ENCODE data around the gene IL5.
A peak's percentile ranks its signal among the peaks of the same experiment; 100 is the strongest.
"Not testable (repeated sequence)": the region's sequence is repeated elsewhere in the genome, so short reads cannot be mapped to it uniquely, and the experiment has no call there.

IL5 gene

DNA sequence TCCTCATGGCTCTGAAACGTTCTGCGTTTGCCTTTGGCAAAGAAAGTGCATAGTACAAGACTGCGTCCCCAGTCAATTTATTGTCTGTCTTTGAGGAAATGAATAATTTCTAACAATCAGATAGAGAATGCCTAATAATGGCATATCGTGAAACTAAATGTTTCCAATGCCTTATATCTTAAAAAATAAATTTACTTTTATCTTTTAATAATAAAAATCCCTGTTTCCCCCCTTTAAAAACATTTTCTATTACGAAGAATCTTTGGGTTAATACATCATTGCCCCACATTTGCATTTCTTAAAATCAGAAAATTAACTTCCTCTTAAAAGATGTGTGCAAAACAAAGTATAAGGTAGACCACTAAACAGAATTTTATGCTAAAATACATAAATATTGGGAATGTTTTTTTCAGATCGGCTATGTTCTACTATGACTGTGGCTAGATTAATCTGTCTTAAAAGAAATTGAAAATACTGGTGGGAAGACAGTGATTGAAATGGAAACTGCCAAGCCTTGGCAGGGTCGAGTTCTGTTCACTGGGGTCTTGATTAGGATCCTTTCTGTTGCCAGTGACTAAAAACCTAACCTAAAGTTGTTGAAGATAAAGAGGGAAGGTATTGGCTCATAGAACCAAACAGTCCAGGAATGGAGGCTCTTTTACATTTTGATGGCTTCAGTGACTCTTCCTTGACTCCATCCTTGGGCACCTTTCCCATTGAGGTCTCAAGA is at the start of gene IL5:
TSS of gene IL5 (minus strand) at position 51 of the 730 bp plus-strand sequence. CDS start at position 7, 44 bp downstream.
- DNase-seq, result no peak

DNA sequence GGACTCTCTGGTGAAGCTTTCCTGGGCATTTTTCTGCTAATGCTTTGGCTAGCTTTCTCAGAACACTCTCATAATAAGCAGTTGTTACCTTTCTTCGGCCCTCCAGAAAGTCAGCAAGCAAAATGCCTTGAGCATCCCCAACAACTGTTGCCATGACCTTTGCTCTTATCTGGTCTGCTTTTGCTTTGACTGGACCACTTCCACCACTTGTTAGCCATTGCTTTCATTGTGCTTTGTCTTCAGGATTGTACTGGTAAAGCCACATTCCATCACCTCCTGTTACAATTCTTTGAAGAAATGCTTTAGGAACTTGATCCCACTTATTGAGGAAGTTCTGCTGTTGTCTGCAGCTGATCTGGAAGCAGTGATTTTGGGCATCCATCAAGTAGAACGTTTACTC is 49.2 kb upstream of the IL5 start:
- no peak for DNase-seq

- no peak for DNase-seq
Measured at GRCh38 chr5:132591145-132591544, 47.8 kb upstream of the IL5 start.

DNA sequence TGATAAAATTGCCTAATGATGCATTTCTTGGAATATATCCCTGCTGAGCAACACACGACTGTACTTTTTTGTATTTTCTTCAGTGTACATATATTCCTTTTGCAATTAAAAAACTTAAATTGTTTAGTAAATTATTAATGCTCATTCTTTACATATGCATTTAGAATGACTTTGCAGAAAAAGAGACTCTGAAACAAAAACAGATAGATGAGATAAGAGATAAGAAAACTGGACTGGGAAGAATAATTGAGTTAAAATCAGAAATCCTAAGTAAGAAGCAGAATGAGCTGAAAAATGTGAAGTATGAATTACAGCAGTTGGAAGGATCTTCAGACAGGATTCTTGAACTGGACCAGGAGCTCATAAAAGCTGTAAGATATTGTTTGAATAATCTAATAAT is 46.1 kb upstream of the IL5 start:
- DNase-seq, result no peak

DNA sequence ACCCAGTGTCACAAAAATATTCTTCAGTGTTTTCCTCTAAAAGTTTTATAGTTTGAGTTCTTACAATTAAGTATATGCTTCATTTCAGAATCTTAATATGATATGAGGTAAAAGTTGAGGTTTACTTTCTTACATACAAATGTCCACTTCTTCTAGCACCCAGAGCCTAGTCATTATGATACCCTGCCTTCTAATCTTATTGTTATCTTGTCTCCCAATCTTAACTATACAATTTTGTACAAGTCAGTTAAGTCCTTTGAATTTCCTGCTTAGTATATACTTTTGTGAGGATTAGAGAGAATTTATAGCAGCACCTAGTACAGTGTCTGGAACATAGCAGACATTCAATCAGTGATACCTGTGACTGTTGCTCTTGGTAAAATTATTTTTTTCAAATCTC is 42.7 kb upstream of the IL5 start:
- DNase-seq, result no peak

GRCh38 chr5:132584560-132584959 is 41.2 kb upstream of the IL5 start:
- not testable (repeated sequence) for DNase-seq

- no peak for DNase-seq
Measured at GRCh38 chr5:132576123-132576522, 32.8 kb upstream of the IL5 start.

DNA sequence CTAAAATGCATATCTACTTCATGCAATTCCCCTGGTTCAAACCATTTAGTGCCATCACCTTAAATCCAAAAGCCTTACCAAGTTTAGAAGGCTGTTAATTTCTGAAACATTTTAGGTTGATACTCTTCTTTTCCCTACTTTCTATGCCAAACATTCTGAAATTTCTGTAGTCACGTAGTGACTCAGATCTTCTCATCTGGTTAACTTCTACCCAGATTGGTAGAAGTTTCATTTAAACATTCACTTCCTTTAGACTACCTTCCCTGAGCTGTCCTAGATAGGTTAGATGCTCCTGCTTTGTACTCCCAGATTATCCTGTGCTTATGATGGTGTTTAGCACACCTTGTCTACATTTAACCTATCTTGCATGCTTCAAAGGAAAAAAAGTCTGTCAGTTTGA is 23.3 kb upstream of the IL5 start:
- no peak for DNase-seq

- not testable (repeated sequence) for DNase-seq
Measured at GRCh38 chr5:132564555-132564954, 21.2 kb upstream of the IL5 start.

GRCh38 chr5:132561601-132562000 is 18.3 kb upstream of the IL5 start:
- DNase-seq, result no peak

- DNase-seq, result no peak
Measured at GRCh38 chr5:132559383-132560060, 16.2 kb upstream of the IL5 start.

DNA sequence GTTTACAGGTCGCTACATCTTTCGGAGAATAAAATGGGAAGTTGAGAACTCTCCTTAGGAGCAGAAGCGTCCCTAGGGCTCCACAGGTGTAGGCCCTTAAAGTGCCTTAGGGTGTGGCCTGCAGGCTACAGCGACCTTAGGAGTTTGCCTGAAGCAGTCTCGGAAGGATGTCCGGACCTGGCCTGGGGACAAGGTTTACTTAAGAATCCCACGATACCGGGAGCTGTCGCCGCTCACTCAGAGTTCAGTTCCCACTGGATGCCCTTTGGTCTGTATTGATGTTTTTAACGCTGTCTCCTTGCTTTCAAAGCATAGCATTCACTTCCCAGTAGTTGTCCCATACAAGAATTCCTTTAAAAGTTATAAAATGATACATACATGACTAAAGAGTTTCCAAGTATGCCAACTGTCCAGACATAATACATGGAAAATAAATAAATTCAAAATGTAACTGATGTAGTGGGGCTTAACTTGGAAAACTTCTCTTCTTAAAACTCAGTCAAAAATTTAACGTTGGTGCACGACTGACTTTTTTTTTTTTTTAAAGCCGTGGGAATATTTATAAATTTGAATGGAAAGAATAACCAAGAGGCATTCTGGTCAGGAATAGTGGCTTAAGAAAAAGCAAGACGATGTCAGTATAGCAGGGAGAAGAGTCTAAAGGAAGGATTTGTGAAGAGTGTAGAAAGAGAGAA is 14.3 kb upstream of the IL5 start:
- DNase-seq, result peak; percentile 12

DNA sequence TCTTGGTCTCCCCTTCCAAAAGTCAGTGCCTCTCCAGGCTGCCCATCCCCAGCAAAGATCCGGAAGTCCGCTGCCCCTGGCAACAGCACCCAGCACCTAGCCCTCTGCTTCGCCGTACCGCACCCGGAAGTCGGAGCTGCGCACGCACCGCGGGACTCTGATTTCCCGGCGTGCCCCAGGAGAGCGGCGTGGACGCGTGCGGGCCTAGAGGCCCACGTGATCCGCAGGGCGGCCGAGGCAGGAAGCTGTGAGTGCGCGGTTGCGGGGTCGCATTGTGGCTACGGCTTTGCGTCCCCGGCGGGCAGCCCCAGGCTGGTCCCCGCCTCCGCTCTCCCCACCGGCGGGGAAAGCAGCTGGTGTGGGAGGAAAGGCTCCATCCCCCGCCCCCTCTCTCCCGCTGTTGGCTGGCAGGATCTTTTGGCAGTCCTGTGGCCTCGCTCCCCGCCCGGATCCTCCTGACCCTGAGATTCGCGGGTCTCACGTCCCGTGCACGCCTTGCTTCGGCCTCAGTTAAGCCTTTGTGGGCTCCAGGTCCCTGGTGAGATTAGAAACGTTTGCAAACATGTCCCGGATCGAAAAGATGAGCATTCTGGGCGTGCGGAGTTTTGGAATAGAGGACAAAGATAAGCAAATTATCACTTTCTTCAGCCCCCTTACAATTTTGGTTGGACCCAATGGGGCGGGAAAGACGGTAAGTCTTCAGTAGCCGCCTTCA is 13.6 kb upstream of the IL5 start, which contains the start of gene RAD50:
TSS of gene RAD50 (plus strand) at position 215 of the 715 bp plus-strand sequence. CDS start at position 563, 348 bp downstream.
- DNase-seq, result peak; percentile 86

DNA sequence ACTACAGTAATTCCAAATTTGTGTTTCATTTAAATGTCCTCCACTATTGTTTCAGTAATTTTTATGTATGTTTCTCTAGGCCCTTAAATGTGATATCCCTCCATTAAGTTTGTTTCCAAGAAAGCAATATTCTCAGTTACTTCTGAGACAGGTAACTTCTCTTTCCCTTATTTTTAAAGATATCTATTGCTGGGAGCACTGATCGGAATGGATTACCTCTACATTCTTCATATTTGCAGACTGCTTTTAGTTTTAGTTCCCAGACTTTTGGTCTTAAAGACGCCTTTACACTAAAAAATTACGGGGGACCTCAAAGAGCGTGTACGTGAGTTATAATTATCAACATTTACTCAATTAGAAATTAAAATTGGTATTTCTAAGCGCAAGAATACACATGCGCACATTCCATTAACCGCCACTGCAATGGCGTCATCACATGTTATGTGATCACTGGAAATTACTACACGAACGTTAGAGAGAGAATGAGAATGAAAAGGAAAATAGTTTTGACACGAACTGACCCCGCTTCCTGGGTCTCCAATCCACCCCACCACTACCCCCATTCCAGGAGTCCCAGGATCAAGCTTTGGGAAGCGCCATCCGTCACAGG is 12.9 kb upstream of the IL5 start:
- DNase-seq, result no peak

DNA sequence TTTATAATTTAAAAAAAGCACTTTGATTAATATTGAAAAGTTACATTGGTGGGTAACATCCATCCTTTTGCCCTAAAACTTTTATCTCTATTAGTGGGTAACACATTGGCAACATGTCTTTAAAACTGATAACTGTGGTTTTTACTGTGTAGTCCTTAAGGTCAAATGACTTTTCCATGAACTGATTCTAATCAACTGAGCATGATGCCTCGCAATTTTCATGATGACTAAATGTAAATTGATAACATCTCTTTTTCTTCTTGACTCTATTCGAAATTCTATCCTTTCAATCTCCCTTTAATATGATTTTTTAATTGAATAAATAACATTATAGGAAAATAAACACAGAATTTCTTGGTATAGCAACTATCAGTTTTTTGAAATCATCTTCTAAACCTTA is 6.3 kb upstream of the IL5 start:
- no peak for DNase-seq

GRCh38 chr5:132548834-132549233 is 5.5 kb upstream of the IL5 start:
- DNase-seq, result not testable (repeated sequence)

DNA sequence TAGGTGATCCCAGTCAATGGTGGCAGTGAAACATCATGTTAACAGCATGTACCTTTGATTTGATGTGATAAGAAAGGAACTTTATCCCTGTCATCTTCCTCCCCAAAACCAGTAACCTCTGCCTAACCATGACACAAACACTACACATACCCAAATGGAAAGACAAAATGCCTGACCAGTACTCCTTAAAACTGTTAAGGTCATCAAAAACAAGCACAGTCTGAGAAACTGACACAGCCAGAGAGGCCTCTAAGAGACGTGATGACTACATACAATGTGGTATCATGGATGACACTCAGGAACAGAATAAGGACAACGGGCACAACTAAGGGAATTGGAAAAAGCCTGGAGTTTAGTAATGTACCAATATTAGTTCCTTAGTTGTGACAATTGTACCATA is 3.9 kb upstream of the IL5 start:
- DNase-seq, result no peak

DNA sequence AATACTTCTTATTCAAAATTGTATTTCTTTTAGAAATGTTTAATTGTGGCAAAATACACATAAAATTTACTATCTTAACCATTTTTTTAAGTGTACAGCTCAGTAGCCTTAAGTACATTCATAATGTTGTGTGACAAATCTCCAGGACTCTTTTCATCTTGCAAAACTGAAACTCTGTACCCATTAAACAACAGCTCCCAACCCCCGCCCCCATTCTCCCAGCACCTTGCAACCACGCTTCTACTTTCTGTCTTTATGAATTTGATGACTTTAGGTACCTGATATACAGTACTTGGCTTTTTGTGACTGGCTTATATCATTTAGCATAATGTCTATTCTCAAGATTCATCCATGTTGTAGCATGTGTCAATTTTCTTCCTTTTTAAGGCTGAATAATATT is 2.8 kb upstream of the IL5 start:
- DNase-seq, result no peak

DNA sequence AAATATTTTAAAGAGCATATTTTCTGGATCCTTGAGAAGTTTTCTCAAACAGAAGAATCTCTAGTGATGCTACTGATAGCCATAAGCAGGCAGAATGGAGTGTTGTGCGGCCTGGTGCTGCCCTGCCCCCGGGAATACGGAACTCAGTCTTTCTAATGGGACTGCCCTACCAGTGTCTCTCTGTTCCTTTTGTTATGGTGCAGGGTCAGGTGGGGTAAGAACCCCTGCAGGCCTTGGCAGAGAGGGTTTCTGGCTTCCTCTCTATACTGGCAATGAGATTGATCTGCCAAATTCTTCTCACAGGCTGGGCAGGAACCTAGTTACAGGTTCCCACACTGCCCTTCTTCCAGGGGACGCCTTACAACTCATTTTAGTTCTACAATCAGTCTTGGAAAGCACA is 2.6 kb downstream of the IL5 start:
- DNase-seq, result no peak

DNA sequence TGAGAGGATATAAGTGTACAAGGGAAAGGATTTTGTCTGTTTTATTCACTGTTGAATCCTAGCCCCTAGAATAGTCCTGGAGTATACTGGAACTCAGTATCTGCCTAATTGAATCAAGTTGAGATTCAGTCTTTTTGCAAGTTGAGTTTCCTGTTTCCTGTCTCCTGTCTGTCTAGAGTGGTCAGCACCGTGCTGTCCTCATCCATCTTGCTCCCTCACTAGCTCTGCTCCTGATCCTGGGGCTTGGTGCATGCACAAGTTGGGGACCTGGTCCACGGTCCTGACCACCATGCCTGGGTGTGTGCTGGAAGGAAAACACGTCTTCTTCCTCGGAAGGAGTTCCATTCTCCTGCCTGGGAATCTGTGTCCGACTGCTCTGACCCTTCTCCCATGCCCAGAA is 3.2 kb downstream of the IL5 start:
- no peak for DNase-seq

DNA sequence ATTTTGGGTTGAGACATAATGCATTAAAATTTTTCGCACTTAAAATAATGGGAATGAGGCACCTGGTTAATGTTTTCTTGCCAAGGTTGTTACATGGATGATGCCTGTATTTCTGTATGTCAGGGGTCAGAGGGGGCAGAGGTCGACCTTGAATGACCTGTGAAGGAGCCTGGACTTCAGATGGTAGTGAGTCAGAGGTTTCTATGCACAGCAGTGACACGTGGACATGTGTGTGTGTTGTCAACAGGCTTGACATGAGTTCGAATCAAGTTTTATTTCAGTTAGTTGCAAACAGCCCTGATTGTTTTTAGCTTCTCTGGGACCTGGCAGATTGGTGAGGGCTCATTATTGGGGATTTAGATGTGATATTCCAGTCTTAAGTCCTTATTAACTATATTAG is 3.6 kb downstream of the IL5 start:
- no peak for DNase-seq

DNA sequence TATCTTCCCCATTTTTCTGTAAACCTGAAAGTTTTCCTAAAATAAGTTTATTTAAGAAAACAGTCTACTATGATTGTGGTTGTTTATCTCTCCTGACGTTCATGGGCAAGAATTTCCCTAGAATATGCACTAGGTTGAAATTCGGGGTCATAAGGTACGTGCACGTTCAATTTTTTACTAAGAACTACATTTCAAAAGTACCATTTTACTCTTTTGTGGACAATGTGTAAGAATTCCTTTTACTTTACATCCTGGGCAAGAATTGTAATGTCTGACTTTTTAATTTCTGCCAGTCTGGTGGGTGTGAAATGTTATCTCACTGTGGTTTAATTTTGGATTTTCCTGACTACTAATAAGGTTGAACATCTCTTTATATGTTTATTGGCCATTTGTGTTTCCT is 12.4 kb downstream of the IL5 start:
- DNase-seq, result no peak

Data from NCI-H1436 (cell line).